Thyroid gland (tissue), 4 donors: ENCODE measurements around the gene SECTM1.

ENCODE experiments used
- POLR2A ChIP-seq, 2 donors: fragments of 450-650 bp; IDR thresholded peaks; one replicate each; pipeline ENCODE4 v1.6.1; 2017; ENCODE audit warnings: antibody characterized with exemption in 2 of 2, mild to moderate bottlenecking in 2 of 2, moderate library complexity in 1 of 2
- TF ChIP-seq, protein P1 (sequence below), 6 experiments: fragments of 200-600 bp in 3 of 6; fragments of 450-650 bp in 3 of 6; sonication (generic) in 3 of 6; IDR thresholded peaks; one replicate each; pipeline ENCODE4 v1.5.1; 2016 to 2019; ENCODE audit warnings: antibody characterized with exemption in 6 of 6, mild to moderate bottlenecking in 2 of 6, inconsistent platforms in 1 of 6, moderate library complexity in 1 of 6

DNA sequence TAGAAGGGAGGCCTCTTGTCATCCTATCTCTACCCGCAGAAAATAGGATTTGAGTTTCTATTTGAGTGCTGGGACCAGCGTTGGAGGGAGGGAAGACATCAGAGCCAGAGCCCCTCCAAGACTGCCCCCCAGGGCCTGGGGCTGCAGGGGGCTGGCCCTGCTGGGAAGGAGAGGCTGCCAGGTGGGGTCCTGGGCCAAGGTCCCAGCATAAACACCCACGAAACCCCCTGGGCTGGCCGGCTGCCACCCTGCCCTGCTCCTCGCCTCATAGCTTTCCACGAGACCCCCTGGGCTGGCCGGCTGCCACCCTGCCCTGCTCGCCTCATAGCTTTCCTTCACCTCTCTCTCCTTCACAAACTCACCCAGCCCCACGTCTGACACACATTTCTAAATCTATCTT is 14.9 kb upstream of the SECTM1 start:
- TF ChIP-seq, protein P1, sequence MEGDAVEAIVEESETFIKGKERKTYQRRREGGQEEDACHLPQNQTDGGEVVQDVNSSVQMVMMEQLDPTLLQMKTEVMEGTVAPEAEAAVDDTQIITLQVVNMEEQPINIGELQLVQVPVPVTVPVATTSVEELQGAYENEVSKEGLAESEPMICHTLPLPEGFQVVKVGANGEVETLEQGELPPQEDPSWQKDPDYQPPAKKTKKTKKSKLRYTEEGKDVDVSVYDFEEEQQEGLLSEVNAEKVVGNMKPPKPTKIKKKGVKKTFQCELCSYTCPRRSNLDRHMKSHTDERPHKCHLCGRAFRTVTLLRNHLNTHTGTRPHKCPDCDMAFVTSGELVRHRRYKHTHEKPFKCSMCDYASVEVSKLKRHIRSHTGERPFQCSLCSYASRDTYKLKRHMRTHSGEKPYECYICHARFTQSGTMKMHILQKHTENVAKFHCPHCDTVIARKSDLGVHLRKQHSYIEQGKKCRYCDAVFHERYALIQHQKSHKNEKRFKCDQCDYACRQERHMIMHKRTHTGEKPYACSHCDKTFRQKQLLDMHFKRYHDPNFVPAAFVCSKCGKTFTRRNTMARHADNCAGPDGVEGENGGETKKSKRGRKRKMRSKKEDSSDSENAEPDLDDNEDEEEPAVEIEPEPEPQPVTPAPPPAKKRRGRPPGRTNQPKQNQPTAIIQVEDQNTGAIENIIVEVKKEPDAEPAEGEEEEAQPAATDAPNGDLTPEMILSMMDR (IDR thresholded peaks at IDR 0.05), result no peak
- TF ChIP-seq POLR2A (IDR thresholded peaks at IDR 0.05), result no peak
